ENCODE measurements around the gene JUP. TPM values are rescaled to one million over a fixed set of nuclear protein-coding genes. Genes with fewer than 3 reads are reported as not detected.
"Not testable (repeated sequence)": the region's sequence is repeated elsewhere in the genome, so short reads cannot be mapped to it uniquely, and the experiment has no call there.

Gene JUP
- total RNA-seq, 1 experiment from 2014 or later, result 132 TPM

- H3K9ac ChIP-seq (ENCODE audit: low read length), result peak overlapping the region; percentile 81
- no peaks in the 10 kb centered on the region for H3K36me3 ChIP-seq (ENCODE audit: low read depth, low read length)
- H3F3A ChIP-seq (ENCODE audit: low read length, unreplicated experiment), result no peaks in the 10 kb centered on the region
- no peaks in the 10 kb centered on the region for H3K9me3 ChIP-seq (ENCODE audit: low read length)
- TSS peak; percentile 53 for BruUV-seq (replicated peaks)
- TF ChIP-seq EZH2phosphoT487 (IDR thresholded peaks at IDR 0.05; ENCODE audit: borderline replicate concordance, low read length) (no peak), CTCF (conservative IDR thresholded peaks at IDR 0.05; ENCODE audit: low read depth, low read length) (no peak), EZH2 (IDR thresholded peaks at IDR 0.05; ENCODE audit: low read length, unreplicated experiment) (no peak)
- DNase-seq, result no peak
- no peak overlapping the region for H3K27ac ChIP-seq (ENCODE audit: low read length)
- H3K27me3 ChIP-seq (ENCODE audit: low read length), result no peaks in the 10 kb centered on the region
- H4K20me1 ChIP-seq (ENCODE audit: low read length), result no peaks in the 10 kb centered on the region
- H3K79me2 ChIP-seq (ENCODE audit: low read length), result peaks cover 15% of the 10 kb centered on the region
- ChIA-PET CTCF (no interaction called here), POLR2A (ENCODE audit: unreplicated experiment) (interaction anchor here (0.6 kb wide), 1 partner anchor 14 kb away, joined by 15 read pairs; no protein-coding TSS in a partner anchor)
- H3K4me1 ChIP-seq (ENCODE audit: insufficient read depth, low read length), result peaks cover 8% of the 10 kb centered on the region
- no peaks in the 10 kb centered on the region for H3K9me2 ChIP-seq (replicated peaks; ENCODE audit: low read length)
- intact Hi-C loops (cut with micrococcal nuclease), result no loop called here
- H2AFZ ChIP-seq (ENCODE audit: low read length), result peak overlapping the region; percentile 96
- peak overlapping the region; percentile 96 for H3K4me2 ChIP-seq (ENCODE audit: low read length)
- peak; percentile 49 for ATAC-seq
- H3K4me3 ChIP-seq (ENCODE audit: low read length), result peak overlapping the region; percentile 95
These were observed 48.8 kb upstream of the JUP start for GRCh38 chr17:41835214-41835799.

DNA sequence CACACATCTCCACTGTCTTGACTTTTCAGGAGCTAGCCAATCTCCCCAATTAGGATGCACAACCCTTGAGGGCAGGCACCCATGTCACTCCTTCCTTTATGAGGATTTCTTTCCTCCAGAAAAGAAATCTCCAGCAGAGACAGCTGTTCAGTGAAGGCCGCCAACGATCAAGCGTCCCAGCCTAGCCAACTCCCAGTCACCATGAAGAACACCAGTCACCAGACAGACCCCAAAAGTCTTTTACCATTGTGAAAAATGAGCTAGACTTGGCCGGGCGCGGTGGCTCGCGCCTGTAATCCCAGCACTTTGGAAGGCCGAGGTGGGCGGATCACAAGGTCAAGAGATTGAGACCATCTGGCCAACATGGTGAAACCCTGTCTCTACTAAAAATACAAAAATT lies 43.5 kb upstream of the JUP start:
- BruUV-seq (replicated peaks); H3K4me1 ChIP-seq (ENCODE audit: insufficient read depth, low read length); POLR2A ChIA-PET (ENCODE audit: unreplicated experiment); H2AFZ ChIP-seq (ENCODE audit: low read length); H3K9me3 ChIP-seq (ENCODE audit: low read length); H3K9ac ChIP-seq (ENCODE audit: low read length); H3K9me2 ChIP-seq (replicated peaks; ENCODE audit: low read length); intact Hi-C loops (cut with micrococcal nuclease); H3F3A ChIP-seq (ENCODE audit: low read length, unreplicated experiment); CTCF ChIA-PET; H3K27me3 ChIP-seq (ENCODE audit: low read length); H3K4me2 ChIP-seq (ENCODE audit: low read length); DNase-seq; H4K20me1 ChIP-seq (ENCODE audit: low read length); H3K27ac ChIP-seq (ENCODE audit: low read length); H3K79me2 ChIP-seq (ENCODE audit: low read length); ATAC-seq; H3K4me3 ChIP-seq (ENCODE audit: low read length); H3K36me3 ChIP-seq (ENCODE audit: low read depth, low read length): not testable (repeated sequence)

- no TSS peak for BruUV-seq (replicated peaks)
- no peak overlapping the region for H3K27ac ChIP-seq (ENCODE audit: low read length)
- DNase-seq, result no peak
- intact Hi-C loops (cut with micrococcal nuclease), result no loop called here
- H3K27me3 ChIP-seq (ENCODE audit: low read length), result no peaks in the 10 kb centered on the region
- H3K9me2 ChIP-seq (replicated peaks; ENCODE audit: low read length), result no peaks in the 10 kb centered on the region
- ChIA-PET POLR2A (ENCODE audit: unreplicated experiment) (no interaction called here), CTCF (no interaction called here)
- no peak overlapping the region for H3K9ac ChIP-seq (ENCODE audit: low read length)
- H3K4me3 ChIP-seq (ENCODE audit: low read length), result no peak overlapping the region
- H3K4me2 ChIP-seq (ENCODE audit: low read length), result no peak overlapping the region
- no peaks in the 10 kb centered on the region for H3K36me3 ChIP-seq (ENCODE audit: low read depth, low read length)
- H2AFZ ChIP-seq (ENCODE audit: low read length), result no peak overlapping the region
- no peaks in the 10 kb centered on the region for H3F3A ChIP-seq (ENCODE audit: low read length, unreplicated experiment)
- H3K9me3 ChIP-seq (ENCODE audit: low read length), result no peaks in the 10 kb centered on the region
- no peaks in the 10 kb centered on the region for H3K4me1 ChIP-seq (ENCODE audit: insufficient read depth, low read length)
- TF ChIP-seq CTCF (conservative IDR thresholded peaks at IDR 0.05; ENCODE audit: low read depth, low read length) (no peak), EZH2phosphoT487 (IDR thresholded peaks at IDR 0.05; ENCODE audit: borderline replicate concordance, low read length) (no peak), EZH2 (IDR thresholded peaks at IDR 0.05; ENCODE audit: low read length, unreplicated experiment) (no peak)
- no peaks in the 10 kb centered on the region for H4K20me1 ChIP-seq (ENCODE audit: low read length)
- H3K79me2 ChIP-seq (ENCODE audit: low read length), result no peaks in the 10 kb centered on the region
- no peak for ATAC-seq
These were observed 38.8 kb upstream of the JUP start for GRCh38 chr17:41825175-41825845.
